MM.1S (cell line): Measurements from ENCODE around the gene P4HA1.

Experiments
- EZH2phosphoT487 ChIP-seq: fragments of 300-600 bp; sonication (generic); IDR thresholded peaks from 2 replicates; pipeline ENCODE4 v1.6.1; 2018; ENCODE audit warnings: antibody characterized with exemption, low read length
- TF ChIP-seq, protein P1 (sequence below): fragments of 300-600 bp; sonication (generic); IDR thresholded peaks from 2 replicates; pipeline ENCODE4 v1.5.1; 2016; ENCODE audit warnings: antibody characterized with exemption, low read length, mixed read lengths

DNA sequence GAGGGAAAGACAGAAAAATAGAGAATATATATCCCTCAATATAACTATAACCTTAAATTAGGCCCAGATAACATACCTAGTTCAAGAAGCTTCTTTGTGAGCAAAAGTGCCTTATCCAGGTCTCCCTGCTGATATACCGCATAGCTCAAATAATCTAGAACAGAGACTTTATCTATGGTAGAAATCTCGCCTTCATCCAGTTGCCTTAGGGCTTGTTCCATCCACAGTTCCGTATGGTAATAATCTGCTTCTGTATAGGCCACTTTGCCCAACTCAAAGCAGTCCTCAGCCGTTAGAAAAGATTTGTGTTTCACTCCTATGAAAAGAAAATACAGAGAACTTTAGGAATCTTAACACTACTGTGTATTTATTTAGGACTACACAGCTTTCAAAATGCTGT, 43.4 kb downstream of the P4HA1 start:
- TF ChIP-seq, protein P1, sequence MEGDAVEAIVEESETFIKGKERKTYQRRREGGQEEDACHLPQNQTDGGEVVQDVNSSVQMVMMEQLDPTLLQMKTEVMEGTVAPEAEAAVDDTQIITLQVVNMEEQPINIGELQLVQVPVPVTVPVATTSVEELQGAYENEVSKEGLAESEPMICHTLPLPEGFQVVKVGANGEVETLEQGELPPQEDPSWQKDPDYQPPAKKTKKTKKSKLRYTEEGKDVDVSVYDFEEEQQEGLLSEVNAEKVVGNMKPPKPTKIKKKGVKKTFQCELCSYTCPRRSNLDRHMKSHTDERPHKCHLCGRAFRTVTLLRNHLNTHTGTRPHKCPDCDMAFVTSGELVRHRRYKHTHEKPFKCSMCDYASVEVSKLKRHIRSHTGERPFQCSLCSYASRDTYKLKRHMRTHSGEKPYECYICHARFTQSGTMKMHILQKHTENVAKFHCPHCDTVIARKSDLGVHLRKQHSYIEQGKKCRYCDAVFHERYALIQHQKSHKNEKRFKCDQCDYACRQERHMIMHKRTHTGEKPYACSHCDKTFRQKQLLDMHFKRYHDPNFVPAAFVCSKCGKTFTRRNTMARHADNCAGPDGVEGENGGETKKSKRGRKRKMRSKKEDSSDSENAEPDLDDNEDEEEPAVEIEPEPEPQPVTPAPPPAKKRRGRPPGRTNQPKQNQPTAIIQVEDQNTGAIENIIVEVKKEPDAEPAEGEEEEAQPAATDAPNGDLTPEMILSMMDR = no peak
- TF ChIP-seq EZH2phosphoT487 = no peak
